Endothelial cell (in vitro differentiated cells): Measurements from ENCODE around the gene ATP4B. TPM values are rescaled to one million over a fixed set of nuclear protein-coding genes. Genes with fewer than 3 reads are reported as not detected.

ENCODE experiments used
- DNase-seq: peaks from one replicate; pipeline ENCODE4 v3.0.0; 2021; ENCODE audit warnings: low spot score
- H3K27ac Mint-ChIP-seq: one replicate; pipeline ENCODE4 v1.8.0; 2021; ENCODE audit warnings: mixed read lengths, inconsistent platforms; ENCODE audit not compliant: unreplicated experiment
- H3K27me3 Mint-ChIP-seq: one replicate; pipeline ENCODE4 v1.8.0; 2021; ENCODE audit warnings: mild to moderate bottlenecking, moderate library complexity, mixed read lengths, inconsistent platforms; ENCODE audit not compliant: unreplicated experiment
- H3K36me3 Mint-ChIP-seq: one replicate; pipeline ENCODE4 v1.8.0; 2021; ENCODE audit warnings: mild to moderate bottlenecking, low read depth, mixed read lengths, inconsistent platforms; ENCODE audit not compliant: unreplicated experiment
- H3K4me1 Mint-ChIP-seq: one replicate; pipeline ENCODE4 v1.8.0; 2021; ENCODE audit warnings: mild to moderate bottlenecking, mixed read lengths, inconsistent platforms; ENCODE audit not compliant: unreplicated experiment
- H3K4me3 Mint-ChIP-seq: one replicate; pipeline ENCODE4 v1.8.0; 2021; ENCODE audit warnings: mild to moderate bottlenecking, mixed read lengths, inconsistent platforms; ENCODE audit not compliant: unreplicated experiment
- H3K9me3 Mint-ChIP-seq: one replicate; pipeline ENCODE4 v1.8.0; 2021; ENCODE audit warnings: mixed read lengths, inconsistent platforms; ENCODE audit not compliant: unreplicated experiment
- CTCF ChIP-seq: fragments of 200-600 bp; sonication (generic); IDR thresholded peaks from one replicate; pipeline ENCODE4 v1.5.0; 2021; ENCODE audit warnings: antibody characterized with exemption; ENCODE audit not compliant: unreplicated experiment
- total RNA-seq: library from RNA; stranded (reverse); fragmentation: NEBNext Ultra II Directional; extraction: Animal tissue kit (Norgen Biotek cat#: 25700); gene quantifications from one replicate; pipeline ENCODE4 v1.2.1, GENCODE V29; 2021; ENCODE audit not compliant: unreplicated experiment

Gene ATP4B
- total RNA-seq, 1 donor from 2014 or later: not detected

- Mint-ChIP-seq H3K4me3 (no peak overlapping the region), H3K4me1 (peaks cover 18% of the 10 kb centered on the region), H3K27me3 (peaks cover 8% of the 10 kb centered on the region), H3K36me3 (no peaks in the 10 kb centered on the region), H3K27ac (no peak overlapping the region), H3K9me3 (no peaks in the 10 kb centered on the region)
- no peak for DNase-seq
- TF ChIP-seq CTCF: no peak
Measured at GRCh38 chr13:113654175-113654560, 3.8 kb downstream of the ATP4B start.

GRCh38 chr13:113653264-113654174 is 4.5 kb downstream of the ATP4B start:
- Mint-ChIP-seq H3K9me3 (no peaks in the 10 kb centered on the region), H3K36me3 (no peaks in the 10 kb centered on the region), H3K4me3 (no peak overlapping the region), H3K4me1 (peaks cover 18% of the 10 kb centered on the region), H3K27me3 (peaks cover 8% of the 10 kb centered on the region), H3K27ac (peak overlapping the region; percentile 64)
- TF ChIP-seq CTCF: no peak
- no peak for DNase-seq

GRCh38 chr13:113652404-113653263 is 5.4 kb downstream of the ATP4B start:
- Mint-ChIP-seq H3K36me3 (no peaks in the 10 kb centered on the region), H3K4me3 (no peak overlapping the region), H3K27me3 (peaks cover 8% of the 10 kb centered on the region), H3K4me1 (peaks cover 18% of the 10 kb centered on the region), H3K9me3 (no peaks in the 10 kb centered on the region), H3K27ac (no peak overlapping the region)
- no peak for DNase-seq
- TF ChIP-seq CTCF: no peak

- peaks cover 18% of the 10 kb centered on the region for H3K4me1 Mint-ChIP-seq
- no peak for DNase-seq
- peaks cover 2% of the 10 kb centered on the region for H3K36me3 Mint-ChIP-seq
- no peaks in the 10 kb centered on the region for H3K9me3 Mint-ChIP-seq
- no peak overlapping the region for H3K4me3 Mint-ChIP-seq
- no peak overlapping the region for H3K27ac Mint-ChIP-seq
- H3K27me3 Mint-ChIP-seq: peaks cover 8% of the 10 kb centered on the region
- TF ChIP-seq CTCF: no peak
Measured at GRCh38 chr13:113651511-113652403, 6.2 kb downstream of the ATP4B start.
